Measurements from ENCODE around the gene CHFR. TPM values are rescaled to one million over a fixed set of nuclear protein-coding genes. Genes with fewer than 3 reads are reported as not detected.
A peak's percentile ranks its signal among the peaks of the same experiment; 100 is the strongest.

Gene CHFR
- total and polyA plus RNA-seq, 9 of the 15 experiments (the other 6 are each of a cell fraction or from before 2014, with no cell fraction given): 0.61 to 33.9 (median 19.3) TPM

GRCh38 chr12:132887513-132888351 is at the start of gene CHFR (continued):
- TF ChIP-seq ZNF224 (CRISPR knock-in tag; IDR thresholded peaks at IDR 0.05) (no peak), ZNF644 (tag; IDR thresholded peaks at IDR 0.05; ENCODE audit: low read depth) (peak; percentile 74; the same call in 1 of the 2 replicates), SLC30A9 (CRISPR knock-in tag; IDR thresholded peaks at IDR 0.05) (no peak), HDAC1 (IDR thresholded peaks at IDR 0.05) (peak in 1 of 2 experiments; percentile 50; a peak in 1 of 4 replicates), MLX (CRISPR knock-in tag; conservative IDR thresholded peaks at IDR 0.05) (no peak), TEAD2 (tag; IDR thresholded peaks at IDR 0.05) (no peak), RFX5 (IDR thresholded peaks at IDR 0.05; ENCODE audit: low read depth, low read length) (no peak), CBX8 (IDR thresholded peaks at IDR 0.05; ENCODE audit: borderline replicate concordance, extremely low read depth, low read depth, low read length, poor library complexity, severe bottlenecking) (no peak), SMAD4 (CRISPR knock-in tag; conservative IDR thresholded peaks at IDR 0.05) (peak; percentile 76), ELK1 (CRISPR knock-in tag; IDR thresholded peaks at IDR 0.05) (no peak), ESRRB (CRISPR knock-in tag; IDR thresholded peaks at IDR 0.05; ENCODE audit: borderline replicate concordance) (no peak), FUS (optimal IDR thresholded peaks at IDR 0.05; ENCODE audit: low read depth, low read length) (no peak), TFAM (CRISPR knock-in tag; conservative IDR thresholded peaks at IDR 0.05) (no peak), MTA1 (IDR thresholded peaks at IDR 0.05; ENCODE audit: borderline replicate concordance) (peak; percentile 90), ZBTB34 (CRISPR knock-in tag; IDR thresholded peaks at IDR 0.05) (no peak), EHMT2 (IDR thresholded peaks at IDR 0.05) (peak; percentile 96), ZNF766 (CRISPR knock-in tag; conservative IDR thresholded peaks at IDR 0.05) (no peak; the same call in 1 of the 2 replicates), SNAPC5 (CRISPR knock-in tag; IDR thresholded peaks at IDR 0.05) (no peak), POLR3G (IDR thresholded peaks at IDR 0.05; ENCODE audit: extremely low read depth, insufficient read length, insufficient replicate concordance) (no peak), KDM2B (CRISPR knock-in tag; IDR thresholded peaks at IDR 0.05) (no peak), KLF6 (CRISPR knock-in tag; IDR thresholded peaks at IDR 0.05; ENCODE audit: borderline replicate concordance) (peak; percentile 73; the same call in 1 of the 2 replicates), LARP7 (IDR thresholded peaks at IDR 0.05) (no peak), GTF2B (IDR thresholded peaks at IDR 0.05; ENCODE audit: extremely low read depth, insufficient read length) (no peak), PHF21A (IDR thresholded peaks at IDR 0.05; ENCODE audit: borderline replicate concordance, low read depth) (no peak), POLR2A (conservative IDR thresholded peaks at IDR 0.05) (0 out of 2 replicates have a peak, but pooled peaks have one; percentile 45), ZKSCAN1 (IDR thresholded peaks at IDR 0.05; ENCODE audit: low read depth, low read length) (no peak)

Data from K562 (cell line).